Measurements from ENCODE around the gene PLEKHG7.

- no peak for TF ChIP-seq TCF3 (IDR thresholded peaks at IDR 0.05; ENCODE audit: borderline replicate concordance, insufficient read depth, low read depth, low read length)
- no peak for TF ChIP-seq SPI1 (IDR thresholded peaks at IDR 0.05; ENCODE audit: borderline replicate concordance, insufficient read depth, low read depth, low read length)
- TF ChIP-seq REST (IDR thresholded peaks at IDR 0.05; ENCODE audit: low read depth, low read length) = no peak
- TF ChIP-seq CTCF (IDR thresholded peaks at IDR 0.05 in 2 of 3, conservative IDR thresholded peaks at IDR 0.05 in 1 of 3; ENCODE audit: control insufficient read depth in 2 of 3, extremely low read depth in 1 of 3, insufficient read depth in 1 of 3, low read depth in 3 of 3, low read length in 3 of 3) = no peak
- no peak for TF ChIP-seq CEBPB (IDR thresholded peaks at IDR 0.05; ENCODE audit: borderline replicate concordance in 1 of 2, low read depth in 2 of 2, low read length in 2 of 2)
- TF ChIP-seq MEF2A (IDR thresholded peaks at IDR 0.05; ENCODE audit: insufficient read depth, low read depth, low read length) = no peak
- TF ChIP-seq POLR2A (IDR thresholded peaks at IDR 0.05; ENCODE audit: low read depth, low read length) = no peak
- TF ChIP-seq ELK1 (IDR thresholded peaks at IDR 0.05; ENCODE audit: low read depth, low read length) = no peak
- no peak for TF ChIP-seq NRF1 (conservative IDR thresholded peaks at IDR 0.05; ENCODE audit: low read depth, low read length)
- no peak for TF ChIP-seq ZBTB40 (IDR thresholded peaks at IDR 0.05; ENCODE audit: borderline replicate concordance)
- TF ChIP-seq ZNF274 (IDR thresholded peaks at IDR 0.05; ENCODE audit: insufficient read depth, insufficient read length) = no peak
These were observed 72.6 kb downstream of the PLEKHG7 start for GRCh38 chr12:92775416-92775815.
